Activated T-cell treated with anti-CD3 and anti-CD28 coated beads, Interleukin-2, amount 50 U/mL, for 24 hours (primary cell): Measurements from ENCODE around the gene TLR2.
"Not testable (repeated sequence)": the region's sequence is repeated elsewhere in the genome, so short reads cannot be mapped to it uniquely, and the experiment has no call there.

Experiments used
- DNase-seq: peaks from one replicate; pipeline ENCODE4 v3.0.0-alpha.2; 2020
- H3K27ac Mint-ChIP-seq: 2 replicates; pipeline ENCODE4 v1.8.0; 2020; ENCODE audit warnings: mild to moderate bottlenecking, mixed read lengths
- H3K27me3 Mint-ChIP-seq: 2 replicates; pipeline ENCODE4 v1.8.0; 2020; ENCODE audit warnings: mixed read lengths
- H3K36me3 Mint-ChIP-seq: 2 replicates; pipeline ENCODE4 v1.8.0; 2020; ENCODE audit warnings: low read depth, mixed read lengths
- H3K4me1 Mint-ChIP-seq: 2 replicates; pipeline ENCODE4 v1.8.0; 2020; ENCODE audit warnings: low read depth, mixed read lengths
- H3K4me3 Mint-ChIP-seq: 2 replicates; pipeline ENCODE4 v1.8.0; 2020; ENCODE audit warnings: mild to moderate bottlenecking, moderate library complexity, mixed read lengths
- H3K9me3 Mint-ChIP-seq: 2 replicates; pipeline ENCODE4 v1.8.0; 2020; ENCODE audit warnings: mixed read lengths

Gene TLR2

GRCh38 chr4:153647975-153648374, 36.1 kb upstream of the TLR2 start:
- H3K9me3 Mint-ChIP-seq = peaks cover 3% of the 10 kb centered on the region
- H3K27me3 Mint-ChIP-seq = no peaks in the 10 kb centered on the region
- DNase-seq = no peak
- no peak overlapping the region for H3K4me3 Mint-ChIP-seq
- peaks cover 46% of the 10 kb centered on the region for H3K4me1 Mint-ChIP-seq
- H3K36me3 Mint-ChIP-seq = no peaks in the 10 kb centered on the region
- no peak overlapping the region for H3K27ac Mint-ChIP-seq

- no peak for DNase-seq
- H3K27me3 Mint-ChIP-seq = no peaks in the 10 kb centered on the region
- no peaks in the 10 kb centered on the region for H3K36me3 Mint-ChIP-seq
- H3K9me3 Mint-ChIP-seq = peaks cover 3% of the 10 kb centered on the region
- peaks cover 41% of the 10 kb centered on the region for H3K4me1 Mint-ChIP-seq
- no peak overlapping the region for H3K4me3 Mint-ChIP-seq
- H3K27ac Mint-ChIP-seq = peak overlapping the region; percentile 47
Measured at GRCh38 chr4:153649572-153649991, 34.5 kb upstream of the TLR2 start.

- Mint-ChIP-seq H3K9me3 (no peaks in the 10 kb centered on the region), H3K4me3 (no peak overlapping the region), H3K27ac (peak overlapping the region; percentile 93), H3K4me1 (peaks cover 44% of the 10 kb centered on the region), H3K27me3 (no peaks in the 10 kb centered on the region), H3K36me3 (no peaks in the 10 kb centered on the region)
- DNase-seq = no peak
Measured at GRCh38 chr4:153651116-153651515, 33.0 kb upstream of the TLR2 start.

- no peaks in the 10 kb centered on the region for H3K27me3 Mint-ChIP-seq
- H3K9me3 Mint-ChIP-seq = no peaks in the 10 kb centered on the region
- H3K4me1 Mint-ChIP-seq = peaks cover 44% of the 10 kb centered on the region
- H3K36me3 Mint-ChIP-seq = no peaks in the 10 kb centered on the region
- no peak overlapping the region for H3K4me3 Mint-ChIP-seq
- peak overlapping the region; percentile 93 for H3K27ac Mint-ChIP-seq
- peak; percentile 57 for DNase-seq
Measured at GRCh38 chr4:153651587-153651986, 32.5 kb upstream of the TLR2 start.

- H3K4me1 Mint-ChIP-seq = peaks cover 44% of the 10 kb centered on the region
- no peaks in the 10 kb centered on the region for H3K36me3 Mint-ChIP-seq
- no peak overlapping the region for H3K4me3 Mint-ChIP-seq
- no peaks in the 10 kb centered on the region for H3K9me3 Mint-ChIP-seq
- H3K27ac Mint-ChIP-seq = peak overlapping the region; percentile 93
- no peak for DNase-seq
- no peaks in the 10 kb centered on the region for H3K27me3 Mint-ChIP-seq
Measured at GRCh38 chr4:153652051-153652784, 31.9 kb upstream of the TLR2 start.

GRCh38 chr4:153655002-153655541, 29.0 kb upstream of the TLR2 start:
- no peak for DNase-seq
- Mint-ChIP-seq H3K27ac (peak overlapping the region; percentile 4), H3K27me3 (no peaks in the 10 kb centered on the region), H3K36me3 (no peaks in the 10 kb centered on the region), H3K4me3 (no peak overlapping the region), H3K9me3 (no peaks in the 10 kb centered on the region), H3K4me1 (peaks cover 29% of the 10 kb centered on the region)

GRCh38 chr4:153655928-153656327, 28.2 kb upstream of the TLR2 start:
- DNase-seq = no peak
- Mint-ChIP-seq H3K27ac (no peak overlapping the region), H3K9me3 (no peaks in the 10 kb centered on the region), H3K36me3 (no peaks in the 10 kb centered on the region), H3K4me3 (no peak overlapping the region), H3K27me3 (no peaks in the 10 kb centered on the region), H3K4me1 (peaks cover 22% of the 10 kb centered on the region)

- no peak overlapping the region for H3K4me3 Mint-ChIP-seq
- H3K27ac Mint-ChIP-seq = no peak overlapping the region
- DNase-seq = no peak
- H3K4me1 Mint-ChIP-seq = no peaks in the 10 kb centered on the region
- H3K36me3 Mint-ChIP-seq = no peaks in the 10 kb centered on the region
- H3K9me3 Mint-ChIP-seq = peaks cover 5% of the 10 kb centered on the region
- H3K27me3 Mint-ChIP-seq = no peaks in the 10 kb centered on the region
Measured at GRCh38 chr4:153661215-153661822, 22.8 kb upstream of the TLR2 start.

- H3K27ac Mint-ChIP-seq = no peak overlapping the region
- H3K36me3 Mint-ChIP-seq = no peaks in the 10 kb centered on the region
- no peak for DNase-seq
- H3K27me3 Mint-ChIP-seq = no peaks in the 10 kb centered on the region
- H3K4me3 Mint-ChIP-seq = no peak overlapping the region
- peaks cover 5% of the 10 kb centered on the region for H3K9me3 Mint-ChIP-seq
- H3K4me1 Mint-ChIP-seq = no peaks in the 10 kb centered on the region
Measured at GRCh38 chr4:153661908-153662307, 22.2 kb upstream of the TLR2 start.

- H3K36me3 Mint-ChIP-seq = no peaks in the 10 kb centered on the region
- DNase-seq = no peak
- peaks cover 5% of the 10 kb centered on the region for H3K9me3 Mint-ChIP-seq
- H3K27me3 Mint-ChIP-seq = peaks cover 6% of the 10 kb centered on the region
- H3K4me1 Mint-ChIP-seq = no peaks in the 10 kb centered on the region
- H3K27ac Mint-ChIP-seq = no peak overlapping the region
- H3K4me3 Mint-ChIP-seq = no peak overlapping the region
Measured at GRCh38 chr4:153663667-153664066, 20.4 kb upstream of the TLR2 start.

- H3K4me3 Mint-ChIP-seq, H3K36me3 Mint-ChIP-seq, H3K4me1 Mint-ChIP-seq, H3K27ac Mint-ChIP-seq, DNase-seq, H3K9me3 Mint-ChIP-seq, H3K27me3 Mint-ChIP-seq: not testable (repeated sequence)
Measured at GRCh38 chr4:153666505-153666904, 17.6 kb upstream of the TLR2 start.

- H3K36me3 Mint-ChIP-seq = no peaks in the 10 kb centered on the region
- DNase-seq = no peak
- H3K4me3 Mint-ChIP-seq = no peak overlapping the region
- H3K4me1 Mint-ChIP-seq = no peaks in the 10 kb centered on the region
- H3K27ac Mint-ChIP-seq = no peak overlapping the region
- peaks cover 12% of the 10 kb centered on the region for H3K27me3 Mint-ChIP-seq
- H3K9me3 Mint-ChIP-seq = no peaks in the 10 kb centered on the region
Measured at GRCh38 chr4:153668647-153669046, 15.4 kb upstream of the TLR2 start.

- DNase-seq = no peak
- Mint-ChIP-seq H3K36me3 (no peaks in the 10 kb centered on the region), H3K4me1 (no peaks in the 10 kb centered on the region), H3K27me3 (peaks cover 12% of the 10 kb centered on the region), H3K27ac (no peak overlapping the region), H3K4me3 (no peak overlapping the region), H3K9me3 (no peaks in the 10 kb centered on the region)
Measured at GRCh38 chr4:153669838-153670237, 14.2 kb upstream of the TLR2 start.

GRCh38 chr4:153676486-153676885, 7.6 kb upstream of the TLR2 start:
- H3K4me1 Mint-ChIP-seq = no peaks in the 10 kb centered on the region
- no peak for DNase-seq
- no peak overlapping the region for H3K4me3 Mint-ChIP-seq
- H3K27me3 Mint-ChIP-seq = peaks cover 17% of the 10 kb centered on the region
- H3K9me3 Mint-ChIP-seq = peaks cover 5% of the 10 kb centered on the region
- no peaks in the 10 kb centered on the region for H3K36me3 Mint-ChIP-seq
- H3K27ac Mint-ChIP-seq = no peak overlapping the region

- Mint-ChIP-seq H3K4me1 (no peaks in the 10 kb centered on the region), H3K27ac (no peak overlapping the region), H3K9me3 (peaks cover 5% of the 10 kb centered on the region), H3K27me3 (peaks cover 20% of the 10 kb centered on the region), H3K4me3 (no peak overlapping the region), H3K36me3 (no peaks in the 10 kb centered on the region)
- no peak for DNase-seq
Measured at GRCh38 chr4:153676984-153677383, 7.1 kb upstream of the TLR2 start.
